HG03571 (cell line): ENCODE results near the gene CEACAM21.

ENCODE experiments used
- ATAC-seq: cut with Tn5 transposase; IDR thresholded peaks from one replicate; pipeline ENCODE4 v1.9.1; 2021; ENCODE audit not compliant: unreplicated experiment

CEACAM21 gene

DNA sequence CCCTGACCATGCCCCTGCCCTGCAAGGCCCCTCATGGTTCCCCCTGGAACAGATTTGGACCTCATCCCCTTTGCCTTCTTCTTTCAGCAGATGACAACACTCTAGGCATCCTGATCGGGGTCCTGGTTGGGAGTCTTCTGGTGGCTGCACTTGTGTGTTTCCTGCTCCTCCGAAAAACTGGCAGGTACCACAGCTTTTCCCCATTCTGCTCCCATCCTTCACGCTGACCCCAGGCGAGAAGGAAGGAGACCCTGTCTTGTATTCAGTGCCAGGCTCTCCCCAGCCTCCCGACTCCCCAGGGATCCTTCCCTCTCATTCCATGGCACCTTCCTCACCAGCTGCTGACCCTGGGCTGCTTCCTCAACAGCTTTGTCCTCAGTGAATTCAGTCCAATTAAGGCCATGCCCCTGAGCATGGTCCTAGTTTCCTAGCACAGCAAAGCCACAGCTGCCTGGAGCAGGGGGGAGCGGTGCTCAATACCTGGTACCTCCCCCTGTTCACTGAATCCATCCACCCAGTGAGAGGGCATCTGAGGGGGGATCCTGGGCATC lies 8.4 kb downstream of the CEACAM21 start:
- ATAC-seq: no peak

DNA sequence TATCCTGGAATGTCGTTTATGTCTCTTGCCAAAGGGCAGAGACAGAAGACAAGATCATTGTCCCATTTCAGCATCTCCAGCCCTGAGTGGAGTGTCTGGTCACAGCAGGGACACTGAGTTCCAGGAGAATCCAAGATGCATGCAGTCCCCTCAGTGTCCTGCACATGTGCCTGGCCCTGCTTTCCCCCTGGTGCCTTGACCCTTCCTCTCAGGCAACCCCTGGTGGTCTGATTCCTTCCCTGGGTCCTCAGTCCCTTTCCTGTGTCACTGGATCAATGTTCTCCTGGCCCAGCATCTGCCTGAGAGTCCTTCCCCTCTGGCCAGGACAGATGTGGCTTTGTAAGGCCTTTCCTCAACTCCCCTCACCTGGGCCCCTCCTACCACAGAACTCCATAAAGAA lies 9.0 kb downstream of the CEACAM21 start:
- no peak for ATAC-seq

DNA sequence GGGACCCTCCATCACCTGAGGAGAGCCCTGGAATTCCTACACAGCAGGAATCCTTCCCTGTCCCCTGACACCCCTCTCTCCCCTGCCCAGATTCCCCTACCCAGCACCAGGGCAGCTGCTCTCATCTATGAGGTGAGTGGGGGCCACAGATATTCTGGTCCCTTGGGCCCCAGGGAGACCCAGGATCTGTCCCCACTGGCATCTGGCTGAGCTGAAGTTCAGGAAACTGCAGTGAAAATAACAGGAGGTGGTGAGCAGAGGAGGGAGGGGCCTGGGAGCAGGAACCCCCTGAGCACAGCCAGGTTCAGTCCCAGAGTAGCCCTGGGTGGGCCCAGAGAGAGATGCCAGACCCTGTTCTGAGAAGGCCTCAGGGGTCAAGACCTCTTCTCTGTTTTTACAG lies 10.1 kb downstream of the CEACAM21 start:
- ATAC-seq: no peak

DNA sequence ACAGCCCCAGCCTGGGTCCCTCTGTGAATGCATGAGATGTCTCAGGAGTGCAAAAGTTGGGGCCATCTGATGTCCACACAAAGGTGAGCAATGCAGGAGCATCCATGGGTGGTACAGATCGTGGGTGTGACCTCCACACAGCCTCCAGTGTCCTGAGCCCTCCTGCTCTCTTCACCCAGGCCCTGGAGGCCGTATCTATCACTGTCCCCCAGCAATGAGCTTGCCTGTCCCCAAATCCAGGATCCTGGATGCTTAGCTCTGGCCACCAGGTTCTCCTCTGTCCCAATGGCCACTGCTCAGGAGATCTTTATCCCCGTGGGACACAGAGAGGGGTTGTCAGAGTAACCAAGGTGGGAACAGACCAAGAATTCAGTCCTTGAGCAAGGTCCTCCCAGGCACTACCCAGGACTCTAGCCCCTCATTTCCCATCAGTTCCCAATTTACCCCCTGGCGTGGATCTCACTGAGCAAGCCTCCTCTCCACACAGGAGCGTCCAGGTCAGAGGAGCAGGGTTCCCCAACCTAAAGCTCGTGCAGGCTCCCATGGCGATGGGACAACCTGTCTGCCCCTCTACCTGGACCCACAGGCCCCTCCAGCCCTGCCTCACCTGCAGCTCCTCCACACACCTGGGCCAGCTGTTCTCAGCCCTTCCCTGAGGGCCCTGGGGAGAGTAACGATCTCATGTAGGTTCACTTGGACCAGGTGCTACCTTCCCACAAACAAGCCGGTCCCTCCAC lies 11.3 kb downstream of the CEACAM21 start:
- no peak for ATAC-seq

DNA sequence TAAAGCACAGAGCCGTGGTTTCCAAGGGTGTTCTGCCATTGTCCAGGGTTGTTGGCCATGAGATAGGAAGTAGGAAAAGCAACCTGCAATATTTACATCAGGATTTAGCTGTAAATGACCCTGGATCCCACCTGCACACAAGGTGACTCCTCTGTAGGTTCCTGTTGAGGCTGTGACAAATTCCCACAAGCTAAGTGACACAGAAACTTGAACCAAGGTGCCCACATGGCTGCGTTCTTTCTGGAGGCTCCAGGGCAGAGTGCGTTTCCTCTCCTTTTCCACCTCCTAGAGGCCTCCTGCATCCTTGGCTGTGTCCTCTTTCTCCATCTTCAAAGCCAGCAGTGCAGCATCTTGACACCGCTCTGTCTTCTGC lies 11.9 kb downstream of the CEACAM21 start:
- no peak for ATAC-seq

DNA sequence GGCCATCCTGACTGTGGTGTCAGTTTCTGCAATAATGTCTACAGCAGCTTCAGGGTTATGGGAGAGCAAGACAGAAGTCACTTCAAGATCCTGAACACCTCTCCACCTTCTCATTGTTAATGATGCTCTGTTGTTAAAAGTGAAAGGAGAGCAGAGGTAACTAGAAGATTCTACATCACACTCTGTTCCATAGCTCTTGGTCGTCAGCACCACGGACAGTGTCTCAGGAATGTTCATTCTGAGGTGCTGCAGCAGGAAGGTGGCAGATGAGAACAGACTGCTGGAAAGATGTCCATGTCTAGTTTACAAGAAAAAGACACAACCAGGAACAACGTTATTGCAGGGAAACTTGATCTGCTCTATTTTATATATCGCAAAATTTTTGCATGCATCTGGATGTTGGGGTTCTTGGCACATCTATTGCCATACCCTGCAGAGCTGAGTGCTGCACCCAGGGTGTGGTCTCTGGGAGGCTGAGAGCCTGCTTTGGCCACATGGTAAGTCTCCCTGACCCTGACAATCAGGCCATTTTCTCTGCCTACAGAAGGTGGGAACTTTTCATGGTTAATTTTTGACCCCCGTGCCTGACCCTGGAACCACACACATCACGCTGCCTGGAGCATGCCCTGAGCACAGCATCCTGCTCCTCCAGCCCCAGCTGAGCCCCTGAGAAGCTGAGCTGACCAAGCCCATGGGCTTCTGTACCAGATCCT lies 12.7 kb downstream of the CEACAM21 start:
- no peak for ATAC-seq

DNA sequence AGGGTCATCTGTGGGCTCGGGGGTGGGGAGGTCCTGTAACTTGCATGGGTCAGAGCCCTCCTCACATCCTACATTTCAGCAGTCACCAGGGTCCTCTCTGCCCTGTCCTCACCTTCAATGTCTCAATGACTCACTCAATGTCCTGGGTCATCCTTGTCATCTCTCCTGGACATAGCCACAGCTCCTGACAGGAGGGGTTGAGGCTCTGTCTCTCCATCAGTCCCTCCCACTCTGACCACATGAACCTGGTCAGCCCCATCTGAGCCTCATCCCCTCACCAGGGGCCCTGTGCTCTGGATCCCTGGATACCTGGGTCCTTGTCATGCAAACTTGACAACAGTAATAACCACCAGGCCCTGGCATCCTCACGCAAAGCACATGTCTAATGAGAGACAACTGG lies 13.4 kb downstream of the CEACAM21 start:
- no peak for ATAC-seq

DNA sequence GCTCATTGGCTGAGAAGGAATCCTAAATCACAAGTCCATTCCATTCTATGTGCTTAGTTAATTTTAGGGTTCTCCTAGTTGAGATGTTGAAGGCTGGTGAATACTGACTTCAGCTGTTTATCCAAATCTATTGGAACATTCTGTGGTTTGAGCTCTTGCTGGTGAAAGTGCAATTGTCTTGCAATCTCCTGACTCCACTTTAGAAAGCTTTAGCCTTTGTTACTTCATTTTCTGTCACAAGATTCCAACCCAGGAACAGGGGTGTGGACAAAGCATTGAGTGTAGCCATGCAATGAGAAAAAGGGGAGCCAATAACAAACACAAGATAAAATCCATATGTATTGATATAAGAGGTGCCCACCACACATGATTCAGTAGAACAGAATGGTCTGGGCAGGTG lies 15.0 kb downstream of the CEACAM21 start:
- no peak for ATAC-seq

DNA sequence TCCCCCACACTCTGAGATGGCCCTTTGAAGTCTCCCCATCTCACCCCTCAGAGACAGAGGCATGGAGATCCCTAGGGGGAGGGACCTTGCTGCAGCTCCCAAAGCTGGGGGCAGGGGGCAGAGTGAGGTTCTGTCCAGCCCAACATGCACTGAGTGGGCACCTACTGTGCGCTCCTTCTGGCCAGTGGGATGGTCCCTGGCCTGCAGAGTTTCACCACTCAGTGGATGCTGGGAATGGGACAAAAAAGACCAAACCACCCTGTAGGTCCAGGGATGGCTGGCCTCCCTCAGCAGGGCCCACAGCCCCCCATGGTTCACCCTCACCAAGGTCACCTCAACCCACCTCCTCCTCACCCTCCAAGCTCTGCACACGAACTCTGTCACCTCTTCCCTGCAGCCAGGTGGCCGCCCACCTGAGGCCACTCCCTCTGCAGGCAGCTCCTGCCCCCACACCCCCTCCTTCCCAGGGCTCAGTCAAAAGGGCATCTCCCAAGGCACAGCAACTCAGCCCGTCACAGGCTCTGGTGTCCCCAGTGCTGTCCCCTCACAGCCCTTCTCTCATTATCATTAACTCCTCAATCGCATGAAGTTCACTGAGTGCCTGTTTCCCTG lies 16.1 kb downstream of the CEACAM21 start:
- ATAC-seq: no peak

DNA sequence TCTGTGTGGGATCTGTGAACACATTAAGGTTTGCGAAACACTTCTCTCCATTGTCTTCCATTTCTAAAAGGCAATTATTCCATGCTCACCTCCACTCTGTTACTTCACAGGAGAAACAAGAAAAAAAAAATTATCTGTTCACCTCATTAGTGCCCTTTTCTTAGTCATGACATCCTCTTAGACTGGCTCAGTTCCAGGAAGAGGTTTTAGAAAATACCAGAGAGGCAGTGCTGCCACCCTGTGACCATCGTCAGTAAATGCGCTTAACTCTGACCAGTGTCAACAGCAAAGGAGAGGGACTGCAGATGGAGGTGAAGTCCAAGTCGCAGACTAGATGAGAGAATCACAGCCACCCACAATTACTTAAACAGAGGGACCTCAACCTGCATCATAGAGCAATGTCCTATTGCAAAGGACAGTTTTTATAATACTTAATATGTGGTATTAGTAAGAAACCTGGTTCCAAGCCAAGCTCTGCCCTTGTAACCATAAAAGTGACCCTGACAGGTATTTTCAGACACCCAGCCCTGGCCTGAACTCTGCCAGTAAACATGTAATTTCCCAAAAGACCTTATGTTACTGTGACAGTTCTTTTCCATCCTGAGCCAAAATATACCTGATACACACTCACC lies 19.4 kb downstream of the CEACAM21 start:
- ATAC-seq: no peak

DNA sequence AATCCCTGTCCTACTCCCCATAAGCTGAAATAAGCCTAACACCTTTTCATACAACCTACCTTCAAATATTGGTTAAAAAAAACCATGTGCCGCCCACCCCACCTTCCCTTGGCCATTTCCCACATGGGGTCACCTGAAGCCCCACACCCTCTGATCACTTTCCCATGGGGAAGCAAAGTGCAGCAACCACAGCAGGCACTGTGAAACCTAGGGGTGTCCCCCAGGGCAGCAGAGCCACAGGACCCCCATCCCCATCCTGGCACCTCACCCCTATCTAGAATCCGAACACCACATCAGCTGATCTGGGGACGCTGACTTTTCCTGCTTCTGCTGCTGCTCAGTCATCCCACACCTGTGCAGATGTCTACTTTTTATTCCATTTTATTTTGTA lies 19.9 kb downstream of the CEACAM21 start:
- ATAC-seq: no peak

DNA sequence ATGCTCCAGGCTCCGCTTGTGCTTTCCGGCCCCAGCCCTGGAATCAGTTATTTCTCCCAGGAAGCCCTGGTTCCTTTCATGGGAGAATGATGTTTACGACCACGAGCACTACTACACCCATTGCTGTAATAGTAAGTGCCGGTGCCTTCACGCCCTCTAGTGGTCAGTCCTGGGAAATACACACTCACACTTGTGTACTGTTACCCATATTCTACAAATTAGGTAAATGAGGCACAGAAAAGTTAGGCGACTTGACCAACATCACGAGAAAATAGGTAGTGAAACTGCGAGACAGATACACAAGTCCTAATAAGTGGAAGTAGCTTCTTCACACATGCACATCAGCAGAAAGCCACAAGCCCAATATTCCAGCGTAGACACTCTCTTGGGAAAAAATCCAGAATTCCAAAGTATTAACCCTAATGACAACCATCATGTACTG lies 21.7 kb downstream of the CEACAM21 start:
- ATAC-seq: no peak

DNA sequence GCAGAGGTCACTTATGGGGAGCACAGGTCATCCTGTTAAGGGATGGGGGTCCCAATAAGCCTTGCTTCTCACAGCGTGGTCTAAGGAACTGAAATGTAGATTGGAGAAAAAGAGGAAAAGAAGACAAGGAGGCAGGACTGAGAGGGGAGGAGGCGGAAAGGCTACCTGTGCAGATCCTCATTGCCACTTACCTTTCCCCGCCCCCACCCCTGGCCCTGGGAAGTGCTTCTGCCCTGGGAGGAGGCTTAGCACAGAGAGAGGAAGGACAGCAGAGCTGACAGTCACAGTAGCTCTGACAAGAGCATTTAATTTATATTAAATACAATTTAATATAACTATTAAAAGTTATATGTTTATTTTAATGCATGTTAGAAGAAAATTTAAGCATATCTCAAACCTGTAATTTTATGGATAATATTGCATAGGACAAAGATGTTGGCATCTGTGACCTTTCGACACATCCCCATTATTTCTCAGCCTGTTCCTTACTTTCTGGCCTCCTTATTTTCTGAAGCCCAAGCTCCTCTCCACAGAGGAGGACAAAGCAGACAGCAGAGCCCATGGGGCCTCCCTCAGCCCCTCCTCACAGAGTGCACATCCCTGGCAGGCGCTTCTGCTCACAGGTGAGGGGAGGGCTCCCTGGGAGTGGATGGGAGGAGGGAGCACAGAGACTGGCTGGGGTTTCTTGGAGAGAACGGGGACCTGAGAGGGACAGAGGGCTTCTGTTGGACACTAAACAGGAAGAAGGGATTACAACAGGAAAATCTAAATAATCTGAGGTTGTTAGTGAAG lies 23.4 kb downstream of the CEACAM21 start:
- ATAC-seq: no peak

DNA sequence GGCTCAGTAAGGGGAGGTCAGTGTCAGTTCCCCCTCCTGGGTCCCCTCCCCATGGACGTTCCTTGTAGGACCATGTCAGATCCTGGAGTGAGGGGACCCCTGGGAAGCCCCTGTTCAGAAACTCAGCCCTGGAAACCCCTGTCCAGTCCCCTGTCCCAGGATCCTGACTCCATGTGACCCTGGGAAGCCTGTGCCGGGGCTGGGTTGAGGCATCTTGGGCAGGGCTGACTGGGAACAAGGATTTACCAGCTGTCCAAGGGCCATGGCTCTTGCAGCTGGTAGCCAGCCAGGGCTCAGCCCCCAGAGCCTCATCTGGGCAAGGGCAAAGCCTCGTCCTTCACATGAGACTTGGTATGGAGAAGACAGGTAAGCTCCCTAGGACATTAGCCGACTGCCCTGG lies 25.8 kb downstream of the CEACAM21 start:
- no peak for ATAC-seq

DNA sequence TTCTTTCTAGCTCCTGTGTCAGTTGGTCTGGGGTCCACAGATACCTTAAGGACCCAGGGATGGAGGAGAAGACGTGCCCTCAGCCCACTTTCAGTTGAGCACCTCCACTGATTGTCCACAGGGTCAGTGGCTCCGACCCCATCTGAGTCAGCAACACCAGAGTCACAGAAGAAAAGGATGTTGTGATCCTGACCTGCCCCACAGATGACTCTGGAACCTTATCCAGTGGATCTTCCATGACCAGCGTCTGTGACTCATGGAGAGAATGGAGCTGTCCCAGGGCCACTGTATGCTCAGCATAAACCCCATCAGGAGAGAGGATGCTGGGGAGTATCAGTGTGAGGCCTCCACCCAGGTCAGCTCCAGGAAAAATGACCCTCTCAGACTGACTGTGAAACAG lies 28.9 kb downstream of the CEACAM21 start:
- no peak for ATAC-seq

DNA sequence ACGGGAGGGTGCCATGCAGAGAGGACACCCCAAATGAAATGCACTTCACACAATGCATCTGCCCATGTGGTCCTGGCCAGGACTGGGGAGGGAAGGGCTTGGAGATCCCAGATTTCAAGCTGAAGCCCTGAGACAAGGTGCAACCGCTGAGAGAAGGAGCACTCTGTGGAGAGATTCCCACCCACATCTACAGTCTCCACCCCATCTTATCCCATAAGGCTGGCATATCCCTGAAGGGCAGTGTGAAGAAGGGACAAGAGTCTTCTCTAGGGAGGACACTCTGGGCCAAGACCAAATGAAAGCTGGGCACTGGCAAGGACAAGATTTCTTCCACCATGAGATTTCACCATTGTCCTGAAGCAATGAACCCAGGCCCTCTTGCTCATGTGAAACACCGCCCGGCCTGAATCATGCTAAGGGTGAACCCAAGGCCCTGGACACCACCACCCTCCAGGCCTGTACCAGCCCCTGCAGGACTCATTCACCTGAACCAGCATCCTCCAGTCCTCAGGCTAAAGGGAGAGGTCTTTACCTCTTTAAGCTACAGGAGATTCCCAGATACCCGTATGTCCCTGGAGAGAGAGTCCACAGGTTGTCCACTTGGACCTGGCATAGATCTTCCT lies 30.4 kb downstream of the CEACAM21 start:
- no peak for ATAC-seq

DNA sequence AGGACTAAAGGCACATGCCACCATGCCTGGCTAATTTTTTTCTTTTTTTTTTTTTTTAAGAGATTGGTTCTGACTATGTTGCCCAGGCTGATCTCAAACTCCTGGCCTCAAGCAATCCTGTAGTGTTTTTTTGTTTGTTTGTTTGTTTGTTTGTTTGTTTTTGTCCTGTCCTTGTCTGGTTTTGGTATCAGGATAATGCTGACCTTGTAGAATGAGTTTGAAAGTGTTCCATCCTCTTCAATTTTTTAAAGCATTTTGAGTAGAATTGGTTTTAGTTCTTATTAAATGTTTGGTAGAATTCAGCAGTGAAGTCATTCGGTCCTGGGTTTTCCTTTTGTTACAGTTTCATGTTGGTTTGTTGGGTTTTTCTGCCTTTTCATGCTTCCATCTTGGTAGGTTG lies 31.7 kb downstream of the CEACAM21 start:
- no peak for ATAC-seq

DNA sequence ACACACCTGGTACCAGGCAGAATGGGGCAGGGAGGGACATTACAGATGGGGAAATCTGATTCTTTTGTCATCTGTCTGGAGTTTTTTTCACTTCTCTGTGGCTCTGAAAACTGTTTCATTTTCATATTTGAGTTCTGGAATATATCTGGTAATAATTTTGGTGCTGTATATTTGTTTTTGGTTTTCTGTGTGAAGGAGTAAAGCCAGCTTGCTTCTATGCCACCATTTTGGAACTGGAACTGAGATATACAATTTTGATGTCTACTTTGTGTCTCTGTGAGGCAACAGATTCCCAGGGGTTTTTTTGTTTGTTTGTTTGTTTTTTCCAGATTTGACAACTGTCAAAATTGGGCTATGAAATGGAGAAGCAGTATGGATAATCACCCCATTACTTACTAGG lies 34.8 kb downstream of the CEACAM21 start:
- ATAC-seq: no peak

DNA sequence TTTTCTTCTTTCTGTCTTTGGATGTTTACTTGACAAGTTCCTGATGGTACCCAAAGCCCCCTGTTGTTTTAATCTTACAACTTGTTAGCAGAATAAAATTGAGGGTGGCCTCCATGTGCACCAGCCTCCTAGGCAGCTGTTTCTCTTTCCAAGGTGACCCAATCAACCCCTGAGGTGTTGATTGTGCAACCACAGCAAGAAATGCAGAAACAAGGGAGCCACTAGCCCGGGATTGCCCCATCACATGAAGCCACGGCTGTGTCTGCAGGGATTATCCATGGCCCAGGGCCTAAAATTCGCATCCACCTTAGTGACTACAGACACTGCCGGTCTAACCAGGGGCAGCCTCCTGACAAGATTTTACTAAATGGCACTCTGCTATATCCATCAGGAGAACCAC lies 36.5 kb downstream of the CEACAM21 start:
- ATAC-seq: no peak

DNA sequence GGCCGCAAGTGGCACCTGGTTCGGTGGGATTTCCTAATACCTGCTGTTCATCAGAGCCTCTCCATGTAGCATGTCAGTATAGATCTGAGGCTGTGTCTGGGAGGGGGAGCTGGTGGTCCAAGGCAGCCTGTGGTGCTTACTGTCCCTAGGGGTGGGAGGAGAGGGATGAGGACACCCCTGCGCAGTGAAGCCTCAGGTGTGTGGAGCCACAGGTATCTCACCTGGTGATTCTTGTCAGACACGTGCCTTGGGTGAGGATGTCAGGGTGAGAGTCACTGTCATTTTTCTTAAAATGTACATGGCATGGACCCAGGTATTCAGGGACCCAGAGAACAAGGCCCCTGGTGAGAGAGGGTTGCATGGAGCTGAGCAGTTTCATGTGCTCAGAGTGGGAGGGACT lies 39.2 kb downstream of the CEACAM21 start:
- no peak for ATAC-seq
